Hematopoietic multipotent progenitor cell (in vitro differentiated cells): ENCODE measurements around the gene RGSL1. TPM values are rescaled to one million over a fixed set of nuclear protein-coding genes. Genes with fewer than 3 reads are reported as not detected.

ENCODE experiments used
- DNase-seq, 3 donors: peaks; one replicate each; pipeline ENCODE4 v3.0.0-alpha.2; 2011 to 2015; ENCODE audit warnings: low read depth in 2 of 3, low spot score in 2 of 3
- small RNA-seq: library from RNA; depleted of rRNA; stranded (forward); fragments of <200 nt; gene quantifications from one replicate; pipeline ENCODE3, GENCODE V24; 2012
- total RNA-seq: library from RNA; depleted of rRNA; stranded (reverse); fragments of >200 nt; gene quantifications from one replicate; pipeline ENCODE4 v1.2.3, GENCODE V29; 2012

RGSL1 gene
- total RNA-seq, 1 donor: not detected

- DNase-seq: no peak
These were observed 159.1 kb downstream of the RGSL1 start for GRCh38 chr1:182608845-182609610.

Small RNAs within 50 kb of the gene (small RNA-seq; reads per million reads assigned to genes)
- gene RF00017: not detected

Other genes starting within 250 kb of the RGSL1 start
- 759 TPM for gene GLUL, start 58.4 kb upstream of the RGSL1 start, total RNA-seq
- not detected for gene TEDDM1, start 49.5 kb upstream of the RGSL1 start, total RNA-seq
- gene RNASEL, start 139.1 kb downstream of the RGSL1 start, total RNA-seq: 5.9 TPM
- 0.27 TPM for gene RGS16, start 154.2 kb downstream of the RGSL1 start, total RNA-seq
- gene RGS8, start 234.4 kb downstream of the RGSL1 start, total RNA-seq: under 0.01 TPM